Endometrial microvascular endothelial cells (primary cell): ENCODE results near the gene GNMT. TPM values are rescaled to one million over a fixed set of nuclear protein-coding genes. Genes with fewer than 3 reads are reported as not detected.
"Not testable (repeated sequence)": the region's sequence is repeated elsewhere in the genome, so short reads cannot be mapped to it uniquely, and the experiment has no call there.

ENCODE experiments used
- in situ Hi-C: cut with HindIII; loops from 2 replicates; pipeline ENCODE4 v1.10.0; 2017; ENCODE audit warnings: low sequenced_read_pairs, low pct_unique_long_range_greater_than_20kb; ENCODE audit errors: inconsistent ontology term
- total RNA-seq: library from RNA; depleted of rRNA; stranded (reverse); fragments of >200 nt; gene quantifications from one replicate; pipeline ENCODE4 v1.2.3, GENCODE V29; 2015; ENCODE audit errors: inconsistent ontology term

Gene GNMT
- total RNA-seq, 1 donor from 2014 or later, result 0.84 TPM

DNA sequence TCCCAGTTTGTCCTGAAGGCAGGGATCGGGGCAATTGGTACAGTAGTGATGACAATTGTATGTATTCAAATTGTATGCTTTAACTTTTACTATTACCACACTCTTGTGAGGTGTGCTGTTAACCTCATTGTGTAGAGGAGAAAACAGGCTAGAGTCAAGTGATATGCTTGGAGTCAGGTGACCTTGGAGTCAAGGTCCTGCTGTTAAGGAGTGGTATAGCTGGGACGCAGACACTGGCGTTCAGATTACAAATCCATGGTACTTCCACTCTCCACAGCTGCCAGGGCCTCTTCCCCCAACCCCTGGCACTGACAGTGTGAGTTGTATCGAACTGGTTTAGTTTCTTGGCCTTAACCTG, 20.8 kb upstream of the GNMT start:
- in situ Hi-C loops, result no loop called here

- in situ Hi-C loops, result no loop called here
Observed at GRCh38 chr6:42940493-42941045, 20.0 kb upstream of the GNMT start.

- in situ Hi-C loops, result not testable (repeated sequence)
Observed at GRCh38 chr6:42941356-42941755, 19.2 kb upstream of the GNMT start.

GRCh38 chr6:42942444-42942843, 18.1 kb upstream of the GNMT start:
- in situ Hi-C loops, result no loop called here

GRCh38 chr6:42947950-42948349, 12.6 kb upstream of the GNMT start:
- in situ Hi-C loops, result no loop called here

- in situ Hi-C loops, result no loop called here
Observed at GRCh38 chr6:42952389-42952788, 8.2 kb upstream of the GNMT start.

DNA sequence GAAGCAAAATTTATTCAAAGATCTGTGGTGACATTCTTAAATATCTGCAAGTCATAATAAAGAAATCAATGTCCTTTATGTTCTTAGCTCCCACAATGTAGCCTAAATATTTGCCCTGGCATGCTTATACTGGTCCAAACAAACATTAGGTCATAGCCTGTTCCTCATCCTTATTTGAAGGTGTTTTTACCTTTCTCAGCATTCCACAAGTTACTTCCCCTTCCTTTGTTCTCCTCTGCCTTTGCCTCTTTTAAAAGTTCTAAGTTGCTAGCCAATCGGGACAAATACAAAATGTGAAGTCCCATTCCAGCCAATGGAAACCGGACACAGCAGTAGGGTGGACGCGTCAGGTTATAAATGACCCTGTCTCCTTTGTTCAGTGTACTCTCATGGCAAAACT, 6.1 kb upstream of the GNMT start:
- in situ Hi-C loops, result not testable (repeated sequence)

GRCh38 chr6:42958125-42958524, 2.4 kb upstream of the GNMT start:
- in situ Hi-C loops, result no loop called here

GRCh38 chr6:42959917-42960242, 674 bp upstream of the GNMT start:
- in situ Hi-C loops, result no loop called here

DNA sequence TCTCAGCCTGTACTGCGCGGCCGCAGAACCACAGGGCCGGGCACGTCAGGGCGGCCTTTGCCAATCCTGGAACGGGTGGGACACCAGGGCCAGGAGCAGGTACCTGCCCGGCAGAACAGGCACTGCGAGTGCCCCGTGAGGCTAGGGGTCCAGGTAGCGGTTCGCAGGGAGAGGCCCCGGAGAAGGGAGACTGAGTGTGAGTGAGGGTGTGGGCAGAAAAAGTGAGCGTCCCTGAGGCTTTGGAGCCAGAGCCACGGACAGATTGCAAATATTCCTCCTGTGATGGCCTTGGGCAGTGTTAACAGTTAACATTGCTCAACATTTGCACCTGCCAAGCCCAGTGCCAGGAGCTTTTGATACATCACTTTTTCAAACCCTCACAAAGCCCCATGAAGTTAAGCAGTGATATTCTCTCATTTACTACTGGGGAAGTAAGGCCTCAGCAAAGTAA, 491 bp downstream of the GNMT start:
- in situ Hi-C loops, result no loop called here

DNA sequence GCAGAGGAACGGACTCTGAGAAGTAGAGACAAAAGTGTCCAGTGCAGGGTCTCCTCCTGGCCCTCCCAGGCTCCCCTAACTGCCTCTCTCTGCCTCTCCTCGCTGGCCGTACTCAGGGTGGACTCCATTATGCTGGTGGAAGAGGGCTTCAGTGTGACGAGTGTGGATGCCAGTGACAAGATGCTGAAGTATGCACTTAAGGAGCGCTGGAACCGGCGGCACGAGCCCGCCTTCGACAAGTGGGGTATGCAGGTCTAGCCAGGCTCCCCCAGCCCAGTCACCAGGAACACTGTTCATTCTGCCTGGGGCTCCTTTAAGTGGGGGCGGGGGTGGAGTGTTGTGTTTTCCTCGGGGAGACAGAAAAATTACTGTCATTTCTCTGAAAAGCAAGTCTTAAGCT, 1.5 kb downstream of the GNMT start:
- in situ Hi-C loops, result no loop called here

- in situ Hi-C loops, result no loop called here
Observed at GRCh38 chr6:42962502-42963178, 2.1 kb downstream of the GNMT start.

DNA sequence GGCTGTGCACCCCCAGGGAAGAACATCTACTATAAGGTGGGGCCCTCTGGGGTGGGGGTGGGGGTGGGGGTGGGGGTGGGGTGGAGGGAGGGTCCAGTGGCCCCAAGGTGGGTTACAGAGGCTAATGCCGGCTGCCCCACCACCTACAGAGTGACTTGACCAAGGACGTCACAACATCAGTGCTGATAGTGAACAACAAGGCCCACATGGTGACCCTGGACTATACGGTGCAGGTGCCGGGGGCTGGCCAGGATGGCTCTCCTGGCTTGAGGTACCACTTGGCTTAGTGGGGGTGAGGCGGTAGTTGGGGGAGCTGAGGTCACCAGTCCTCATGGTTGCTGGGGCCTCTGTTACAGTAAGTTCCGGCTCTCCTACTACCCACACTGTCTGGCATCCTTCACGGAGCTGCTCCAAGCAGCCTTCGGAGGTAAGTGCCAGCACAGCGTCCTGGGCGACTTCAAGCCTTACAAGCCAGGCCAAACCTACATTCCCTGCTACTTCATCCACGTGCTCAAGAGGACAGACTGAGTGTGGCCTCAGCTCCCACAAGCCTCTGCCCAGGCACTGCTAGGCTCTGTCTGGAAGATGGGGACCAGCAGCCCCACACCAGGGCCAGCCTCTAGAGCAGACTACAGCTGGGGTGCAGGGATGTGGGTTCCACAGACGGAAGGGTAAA, 2.8 kb downstream of the GNMT start:
- in situ Hi-C loops, result no loop called here

DNA sequence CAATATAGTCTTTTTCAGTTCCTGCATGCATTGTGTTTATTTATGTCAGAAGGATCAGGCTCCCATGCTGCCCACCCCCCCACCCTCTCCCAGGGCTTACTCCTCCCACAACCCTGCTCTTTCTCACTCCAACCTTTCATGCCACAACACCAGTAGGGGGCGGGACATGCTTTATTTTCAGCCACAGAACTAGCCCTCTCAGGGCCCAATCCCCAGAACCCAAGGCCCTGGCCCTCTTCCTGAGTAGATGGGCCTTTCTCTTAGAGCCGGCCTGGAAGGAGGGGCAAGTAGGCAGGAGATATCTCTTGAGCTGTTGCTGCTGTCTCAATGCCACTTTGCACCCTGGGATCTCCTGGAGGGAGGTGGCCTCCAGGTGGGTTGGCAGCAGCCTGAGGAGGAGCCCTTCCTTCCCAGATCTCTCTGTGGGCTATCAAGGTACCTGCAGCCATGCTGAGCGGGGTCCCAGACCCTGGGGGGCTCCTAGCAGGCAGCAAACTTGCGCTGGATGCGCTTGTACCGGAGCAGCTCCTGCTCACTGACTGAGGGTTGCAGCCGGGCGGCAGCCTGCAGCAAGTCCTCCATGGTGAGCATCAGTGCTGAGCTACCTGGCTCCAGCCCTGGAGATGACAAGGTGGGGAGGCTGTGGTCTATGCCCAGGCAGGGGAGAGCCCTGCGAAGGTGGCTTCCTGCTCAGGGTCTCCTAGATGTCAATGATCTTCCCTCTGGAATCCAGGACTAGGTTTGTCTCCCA, 3.5 kb downstream of the GNMT start:
- in situ Hi-C loops, result no loop called here

DNA sequence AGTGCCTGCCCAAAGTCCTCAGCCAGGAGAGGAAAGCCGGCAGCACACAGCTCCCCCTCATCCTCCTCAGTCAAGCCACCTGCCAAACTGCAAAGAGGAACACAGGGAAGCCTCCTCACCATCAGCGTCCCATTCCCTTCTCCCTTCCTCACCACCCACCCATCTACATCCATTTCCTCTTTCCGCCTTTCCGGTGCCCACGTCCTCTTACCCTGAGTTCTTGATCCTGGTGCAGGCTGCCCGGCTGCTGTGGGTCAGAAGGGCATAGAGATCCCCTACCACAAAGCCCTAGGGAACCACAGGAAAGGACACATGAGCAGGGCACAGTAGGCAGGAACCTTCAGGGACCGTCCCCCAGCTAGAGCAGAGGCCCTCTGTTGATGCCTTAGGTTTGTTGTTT, 6.0 kb downstream of the GNMT start:
- in situ Hi-C loops, result no loop called here

- in situ Hi-C loops, result no loop called here
Observed at GRCh38 chr6:42967228-42967627, 6.7 kb downstream of the GNMT start.

GRCh38 chr6:42968126-42968701, 7.7 kb downstream of the GNMT start:
- in situ Hi-C loops, result no loop called here

DNA sequence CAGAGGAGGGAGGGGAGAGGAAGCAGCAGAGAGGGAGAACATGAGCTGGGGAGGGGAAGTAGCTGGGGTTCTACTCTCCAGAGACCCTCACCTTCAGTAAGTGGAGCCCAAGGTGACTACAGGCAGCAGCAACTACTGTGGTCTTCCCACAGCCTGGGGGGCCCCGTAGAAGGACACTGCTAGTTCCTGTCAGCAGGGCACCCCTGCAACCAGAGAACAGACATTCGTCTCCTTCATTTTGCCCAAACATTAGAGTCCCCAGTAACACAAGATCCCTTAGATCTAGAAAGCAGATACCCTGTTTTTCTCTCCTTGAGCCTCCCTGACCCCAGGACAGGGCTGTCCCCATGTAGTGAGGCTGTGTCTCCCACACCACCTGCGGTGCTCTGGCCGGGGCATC, 8.2 kb downstream of the GNMT start:
- in situ Hi-C loops, result no loop called here

DNA sequence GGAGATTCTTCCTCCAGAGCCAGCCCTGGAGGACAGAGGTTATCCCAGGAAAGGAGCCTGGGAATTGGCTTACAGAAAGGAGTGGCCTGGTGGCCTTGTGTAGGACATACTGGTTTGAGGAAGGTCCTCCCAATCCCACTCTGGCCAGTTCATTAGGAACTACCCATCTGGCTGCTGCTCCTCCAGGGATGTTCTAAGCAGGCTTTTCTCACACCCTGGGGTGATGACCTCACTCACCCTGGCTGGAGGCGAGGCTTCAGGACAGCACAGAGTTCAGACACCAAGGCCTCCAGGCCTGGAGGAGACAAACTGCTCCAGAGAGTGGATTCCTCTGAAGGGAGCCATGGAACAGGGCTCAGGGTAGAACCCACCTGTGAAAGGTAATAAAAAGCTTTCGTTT, 8.9 kb downstream of the GNMT start:
- in situ Hi-C loops, result no loop called here

- in situ Hi-C loops, result no loop called here
Observed at GRCh38 chr6:42969934-42970333, 9.4 kb downstream of the GNMT start.
